Astrocyte (in vitro differentiated cells and primary cell): ENCODE results near the gene FADS3. TPM values are rescaled to one million over a fixed set of nuclear protein-coding genes. Genes with fewer than 3 reads are reported as not detected.

Source experiments
- DNase-seq: peaks from one replicate; pipeline ENCODE4 v3.0.0-alpha.2; 2010; ENCODE audit warnings: low read depth
- FAIRE-seq: peaks from 2 replicates; lab custom pipeline; 2011; peaks lifted over from hg19 to GRCh38; lab: Jason Lieb, UNC
- H2AFZ ChIP-seq: 2 replicates; pipeline ENCODE4 v1.6.0; 2012; ENCODE audit warnings: low read depth, low read length, inconsistent platforms
- H3K27ac ChIP-seq: 2 replicates; pipeline ENCODE4 v1.5.1; 2011; ENCODE audit warnings: low read depth, low read length, inconsistent platforms
- H3K27me3 ChIP-seq: 2 replicates; pipeline ENCODE4 v1.6.0; 2011; ENCODE audit warnings: low read length, inconsistent platforms; ENCODE audit not compliant: insufficient read depth
- H3K36me3 ChIP-seq: 2 replicates; pipeline ENCODE4 v1.5.1; 2011; ENCODE audit warnings: low read length, inconsistent platforms; ENCODE audit not compliant: insufficient read depth
- H3K4me1 ChIP-seq: 2 replicates; pipeline ENCODE4 v1.5.1; 2011; ENCODE audit warnings: low read length, inconsistent platforms; ENCODE audit not compliant: insufficient read depth
- H3K4me2 ChIP-seq: 2 replicates; pipeline ENCODE4 v1.6.0; 2012; ENCODE audit warnings: low read length, inconsistent platforms
- H3K4me3 ChIP-seq: 2 replicates; pipeline ENCODE4 v1.5.1; 2011; ENCODE audit warnings: low read depth, mild to moderate bottlenecking, low read length, inconsistent platforms; ENCODE audit not compliant: insufficient read depth
- H3K79me2 ChIP-seq: 2 replicates; pipeline ENCODE4 v1.6.0; 2012; ENCODE audit warnings: mild to moderate bottlenecking, low read length, inconsistent platforms; ENCODE audit not compliant: insufficient read depth
- H3K9ac ChIP-seq: 2 replicates; pipeline ENCODE4 v1.6.0; 2012; ENCODE audit warnings: mild to moderate bottlenecking, low read length, inconsistent platforms
- H3K9me3 ChIP-seq: 2 replicates; pipeline ENCODE4 v1.5.1; 2012; ENCODE audit warnings: low read depth, mild to moderate bottlenecking, low read length, inconsistent platforms; ENCODE audit not compliant: insufficient read depth
- H4K20me1 ChIP-seq: 2 replicates; pipeline ENCODE4 v1.6.0; 2012; ENCODE audit warnings: low read length, inconsistent platforms; ENCODE audit not compliant: insufficient read depth
- H3K27ac Mint-ChIP-seq: one replicate; pipeline ENCODE4 v1.8.0; 2021; ENCODE audit warnings: mild to moderate bottlenecking, mixed read lengths; ENCODE audit not compliant: unreplicated experiment
- H3K27me3 Mint-ChIP-seq: one replicate; pipeline ENCODE4 v1.8.0; 2021; ENCODE audit warnings: low read depth, mixed read lengths; ENCODE audit not compliant: unreplicated experiment
- H3K36me3 Mint-ChIP-seq: one replicate; pipeline ENCODE4 v1.8.0; 2021; ENCODE audit warnings: low read depth, mixed read lengths; ENCODE audit not compliant: unreplicated experiment
- H3K4me1 Mint-ChIP-seq: one replicate; pipeline ENCODE4 v1.8.0; 2021; ENCODE audit warnings: low read depth, mixed read lengths; ENCODE audit not compliant: unreplicated experiment
- H3K4me3 Mint-ChIP-seq: one replicate; pipeline ENCODE4 v1.8.0; 2021; ENCODE audit warnings: mild to moderate bottlenecking, moderate library complexity, mixed read lengths; ENCODE audit not compliant: unreplicated experiment
- H3K9me3 Mint-ChIP-seq: one replicate; pipeline ENCODE4 v1.8.0; 2021; ENCODE audit warnings: mild to moderate bottlenecking, mixed read lengths; ENCODE audit not compliant: unreplicated experiment
- CTCF ChIP-seq: IDR thresholded peaks from 2 replicates; pipeline ENCODE4 v1.5.1; 2011; ENCODE audit warnings: low read depth, mild to moderate bottlenecking, inconsistent platforms, low read length, moderate library complexity; ENCODE audit not compliant: insufficient read depth
- EZH2 ChIP-seq: IDR thresholded peaks from 2 replicates; pipeline ENCODE4 v1.6.1; 2012; ENCODE audit warnings: mild to moderate bottlenecking, low read length, inconsistent platforms; ENCODE audit not compliant: insufficient read depth
- total RNA-seq: library from RNA; stranded (reverse); gene quantifications from 2 replicates; pipeline ENCODE4 v1.2.1, GENCODE V29; 2021

FADS3 gene
- total RNA-seq, 1 donor from 2014 or later = 59.1 TPM

- Histone ChIP-seq H3K4me3 (no peak overlapping the region), H3K27me3 (no peaks in the 10 kb centered on the region), H3K4me1 (no peaks in the 10 kb centered on the region), H3K27ac (no peak overlapping the region), H3K9me3 (no peaks in the 10 kb centered on the region), H4K20me1 (peaks cover 60% of the 10 kb centered on the region), H2AFZ (no peak overlapping the region), H3K36me3 (peaks cover 39% of the 10 kb centered on the region), H3K4me2 (no peak overlapping the region), H3K9ac (no peak overlapping the region), H3K79me2 (peaks cover 5% of the 10 kb centered on the region)
- H3K27me3 Mint-ChIP-seq = no peaks in the 10 kb centered on the region
- H3K27ac Mint-ChIP-seq = no peak overlapping the region
- DNase-seq (no peak), FAIRE-seq (no peak)
- no peak for TF ChIP-seq CTCF
- TF ChIP-seq EZH2 = no peak
- no peaks in the 10 kb centered on the region for H3K9me3 Mint-ChIP-seq
- no peak overlapping the region for H3K4me3 Mint-ChIP-seq
- H3K36me3 Mint-ChIP-seq = peaks cover 35% of the 10 kb centered on the region
- H3K4me1 Mint-ChIP-seq = no peaks in the 10 kb centered on the region
Measured at GRCh38 chr11:61841636-61842527, 49.5 kb downstream of the FADS3 start.

- peaks cover 37% of the 10 kb centered on the region for H3K36me3 Mint-ChIP-seq
- FAIRE-seq (no peak), DNase-seq (no peak)
- H3K4me3 Mint-ChIP-seq = no peak overlapping the region
- Histone ChIP-seq H3K4me1 (no peaks in the 10 kb centered on the region), H3K36me3 (peaks cover 36% of the 10 kb centered on the region), H3K9ac (no peak overlapping the region), H3K27me3 (no peaks in the 10 kb centered on the region), H3K4me3 (no peak overlapping the region), H3K4me2 (no peak overlapping the region), H2AFZ (no peak overlapping the region), H3K79me2 (peaks cover 20% of the 10 kb centered on the region), H4K20me1 (peaks cover 69% of the 10 kb centered on the region), H3K9me3 (no peaks in the 10 kb centered on the region), H3K27ac (no peak overlapping the region)
- no peak overlapping the region for H3K27ac Mint-ChIP-seq
- H3K27me3 Mint-ChIP-seq = no peaks in the 10 kb centered on the region
- no peak for TF ChIP-seq CTCF
- no peak for TF ChIP-seq EZH2
- H3K4me1 Mint-ChIP-seq = no peaks in the 10 kb centered on the region
- peaks cover 2% of the 10 kb centered on the region for H3K9me3 Mint-ChIP-seq
Measured at GRCh38 chr11:61840371-61840770, 51.0 kb downstream of the FADS3 start.

GRCh38 chr11:61839742-61840141 is 51.6 kb downstream of the FADS3 start:
- DNase-seq (no peak), FAIRE-seq (no peak)
- no peak overlapping the region for H3K27ac ChIP-seq
- no peak overlapping the region for H3K4me3 ChIP-seq
- peaks cover 26% of the 10 kb centered on the region for H3K79me2 ChIP-seq
- peaks cover 5% of the 10 kb centered on the region for H3K4me1 ChIP-seq
- H3K36me3 ChIP-seq = peaks cover 36% of the 10 kb centered on the region
- H3K27me3 ChIP-seq = no peaks in the 10 kb centered on the region
- Mint-ChIP-seq H3K27ac (no peak overlapping the region), H3K36me3 (peaks cover 37% of the 10 kb centered on the region), H3K4me3 (no peak overlapping the region), H3K27me3 (no peaks in the 10 kb centered on the region), H3K4me1 (no peaks in the 10 kb centered on the region), H3K9me3 (peaks cover 2% of the 10 kb centered on the region)
- H3K4me2 ChIP-seq = no peak overlapping the region
- TF ChIP-seq EZH2 (no peak), CTCF (no peak)
- H2AFZ ChIP-seq = no peak overlapping the region
- peaks cover 72% of the 10 kb centered on the region for H4K20me1 ChIP-seq
- H3K9me3 ChIP-seq = no peaks in the 10 kb centered on the region
- H3K9ac ChIP-seq = no peak overlapping the region
